Motor neuron (in vitro differentiated cells): ENCODE measurements around the gene ZBTB34. TPM values are rescaled to one million over a fixed set of nuclear protein-coding genes. Genes with fewer than 3 reads are reported as not detected.

Experiments used
- ATAC-seq, 8 experiments: fragments of 200-7000 bp; cut with Tn5 transposase; replicated peaks in 6 of 8; 2 replicates each; pipeline ENCODE4 v1.8.0; 2021; ENCODE audit warnings: mild to moderate bottlenecking in 8 of 8, moderate library complexity in 8 of 8
- H3K27ac ChIP-seq, 2 donors: fragments of 250-450 bp; sonication (Bioruptor Pico); 2 replicates each; pipeline ENCODE4 v1.9.0; 2021; ENCODE audit warnings: antibody characterized with exemption in 2 of 2, mild to moderate bottlenecking in 2 of 2, moderate library complexity in 1 of 2
- H3K4me1 ChIP-seq, 2 donors: fragments of 250-450 bp; sonication (Bioruptor Pico); replicated peaks in 1 of 2; 2 replicates each; pipeline ENCODE4 v1.6.1; 2021; ENCODE audit warnings: antibody characterized with exemption in 2 of 2, mild to moderate bottlenecking in 2 of 2, moderate library complexity in 1 of 2
- H3K4me3 ChIP-seq, 5 donors: fragments of 250-450 bp; sonication (Bioruptor Pico); 2 replicates each; pipeline ENCODE4 v1.9.0; 2021; ENCODE audit warnings: antibody characterized with exemption in 5 of 5, mild to moderate bottlenecking in 5 of 5, moderate library complexity in 4 of 5
- WGBS, 10 experiments: fragments of 450-650 bp; shearing (Covaris generic); methylation state at CpG; one replicate each; pipeline ENCODE4 v1.0.0; 2022; 5-methylcytosine and 5-hydroxymethylcytosine counted together
- in situ Hi-C, 9 experiments: fragments of 400-800 bp; cut with MboI; loops; one replicate each; pipeline ENCODE4 v1.15.0; 2021; ENCODE audit warnings: low sequenced_read_pairs in 9 of 9, low pct_unique_long_range_greater_than_20kb in 2 of 9; ENCODE audit not compliant: unreplicated experiment in 9 of 9
- total RNA-seq, 8 experiments: library from RNA; unstranded; fragments of 300-600 nt; gene quantifications; 2 replicates each; pipeline versions ENCODE4 v1.2.3 to v1.2.4, GENCODE V29; 2022

Gene ZBTB34
- total RNA-seq, 8 experiments from 2014 or later, result 2.5 to 17.9 (median 11.0) TPM

- no peak overlapping the region for H3K27ac ChIP-seq
- in situ Hi-C loops, result no loop called here
- no peak for ATAC-seq
- WGBS, 10 experiments, result 60 to 100% (median 94%) methylated on average over 1 to 8 of the region's 24 CpGs; no CpG with 5 or more reads in 1 of the 10 experiments
- no peak overlapping the region for H3K4me3 ChIP-seq
- H3K4me1 ChIP-seq, result no peaks in the 10 kb centered on the region
These were observed 27.4 kb upstream of the ZBTB34 start for GRCh38 chr9:126833020-126833419.

GRCh38 chr9:126833710-126834345 lies 26.6 kb upstream of the ZBTB34 start:
- 35 to 100% (median 89%) methylated on average over 1 to 8 of the region's 8 CpGs for WGBS, 10 experiments
- in situ Hi-C loops, result no loop called here
- Histone ChIP-seq H3K4me3 (no peak overlapping the region), H3K4me1 (no peaks in the 10 kb centered on the region), H3K27ac (no peak overlapping the region)
- peak in 3 of 8 experiments; percentile 61 to 91 (median 70) for ATAC-seq

DNA sequence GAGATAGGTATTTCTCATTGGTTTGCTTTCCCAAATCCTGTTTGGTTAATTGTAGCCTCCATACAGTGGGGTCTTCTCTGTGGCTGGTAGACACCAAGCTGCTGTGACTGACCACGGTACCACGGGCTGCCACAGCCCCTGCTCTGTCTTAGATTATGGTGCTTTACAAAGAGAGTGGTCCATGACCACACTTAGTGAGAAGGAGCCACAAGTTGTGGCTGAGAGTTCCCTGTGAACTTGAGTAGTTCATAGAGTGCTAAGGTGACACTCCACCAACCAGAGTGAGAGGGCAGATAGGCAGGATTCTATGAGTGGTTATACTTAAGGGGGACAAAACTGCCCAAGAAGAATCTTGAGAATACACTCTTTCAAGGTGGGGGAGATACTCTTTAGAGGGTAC lies 25.8 kb upstream of the ZBTB34 start:
- Histone ChIP-seq H3K27ac (no peak overlapping the region), H3K4me3 (no peak overlapping the region), H3K4me1 (no peaks in the 10 kb centered on the region)
- no peak for ATAC-seq
- 81 to 100% (median 100%) methylated on average over 1 to 2 of the region's 2 CpGs; no CpG with 5 or more reads in 5 of the 10 experiments for WGBS, 10 experiments
- in situ Hi-C loops, result no loop called here

DNA sequence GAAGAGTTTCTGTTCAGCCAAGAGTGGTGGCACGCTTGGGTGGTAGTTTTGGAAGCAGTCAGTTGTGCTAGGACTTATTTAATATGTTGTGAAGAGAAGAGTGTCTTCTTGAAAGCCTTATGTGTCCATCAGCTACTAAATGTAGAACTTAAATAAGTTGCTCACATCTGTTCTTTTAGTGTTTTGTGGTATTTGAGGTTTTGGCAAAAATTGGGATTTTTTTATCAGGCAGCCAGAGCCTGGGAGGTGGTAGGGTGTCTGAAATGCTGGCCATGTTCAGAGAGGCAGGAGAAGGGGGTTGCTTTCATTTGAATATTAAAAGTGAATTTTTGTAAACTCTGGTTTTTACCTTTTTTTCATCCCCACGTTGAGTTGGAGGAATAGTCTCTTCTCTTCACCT lies 24.2 kb upstream of the ZBTB34 start:
- Histone ChIP-seq H3K27ac (no peak overlapping the region), H3K4me3 (no peak overlapping the region), H3K4me1 (no peaks in the 10 kb centered on the region)
- ATAC-seq, result no peak
- in situ Hi-C loops, result no loop called here
- WGBS, 10 experiments, result 56 to 100% (median 100%) methylated on average over 1 to 2 of the region's 2 CpGs; no CpG with 5 or more reads in 1 of the 10 experiments

- WGBS, 10 experiments, result 38 to 100% (median 83%) methylated on average over 1 to 5 of the region's 7 CpGs; no CpG with 5 or more reads in 2 of the 10 experiments
- H3K4me3 ChIP-seq, result no peak overlapping the region
- H3K27ac ChIP-seq, result no peak overlapping the region
- in situ Hi-C loops, result no loop called here
- H3K4me1 ChIP-seq, result no peaks in the 10 kb centered on the region
- no peak for ATAC-seq
These were observed 22.2 kb upstream of the ZBTB34 start for GRCh38 chr9:126838055-126838811.

DNA sequence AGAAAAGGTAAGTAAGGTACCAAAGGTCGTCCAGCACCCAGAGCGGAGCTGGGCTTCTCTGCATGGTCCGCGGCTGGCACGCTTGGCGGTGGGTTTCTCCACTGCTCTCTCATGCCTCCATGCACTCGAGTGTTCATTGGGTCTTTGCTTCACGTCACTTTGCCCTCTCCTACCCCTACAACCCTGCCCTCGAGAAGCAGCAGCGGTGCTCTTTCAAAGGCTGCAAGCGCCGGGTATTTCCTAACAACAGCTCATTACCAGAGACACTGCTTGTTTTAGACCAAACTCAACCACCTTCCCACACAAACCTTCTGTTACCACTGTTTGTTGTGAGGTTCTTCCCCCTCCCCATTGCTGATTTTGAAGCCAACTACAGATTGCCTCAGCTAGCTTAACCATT lies 21.5 kb upstream of the ZBTB34 start:
- WGBS, 10 experiments, result 89 to 100% (median 96%) methylated on average over 1 to 11 of the region's 12 CpGs; no CpG with 5 or more reads in 2 of the 10 experiments
- no peak overlapping the region for H3K4me3 ChIP-seq
- H3K27ac ChIP-seq, result no peak overlapping the region
- ATAC-seq, result peak in 1 of 8 experiments; percentile 4
- no peaks in the 10 kb centered on the region for H3K4me1 ChIP-seq
- in situ Hi-C loops, result no loop called here

DNA sequence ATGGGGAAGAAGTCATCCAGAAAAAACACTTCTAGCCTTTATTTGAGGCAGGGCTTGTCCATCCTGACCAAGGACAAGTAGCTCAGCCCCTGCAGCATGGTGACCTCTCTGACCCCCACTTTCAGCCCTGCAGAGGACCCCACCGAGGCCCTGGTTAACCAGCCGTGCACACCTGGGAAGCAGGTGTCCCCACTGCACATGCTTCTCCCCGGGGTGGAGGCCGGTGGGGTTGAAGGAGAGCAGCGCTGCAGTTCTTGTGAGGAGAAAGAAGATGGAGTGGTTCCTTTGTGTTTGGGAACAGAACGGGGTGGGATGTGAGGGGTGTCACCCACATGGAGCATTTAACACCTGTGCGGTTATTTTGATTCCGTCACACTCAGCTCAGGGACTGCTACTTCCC lies 21.1 kb upstream of the ZBTB34 start:
- in situ Hi-C loops, result no loop called here
- ATAC-seq, result no peak
- Histone ChIP-seq H3K4me1 (no peaks in the 10 kb centered on the region), H3K27ac (no peak overlapping the region), H3K4me3 (no peak overlapping the region)
- 85 to 100% (median 94%) methylated on average over 1 to 5 of the region's 8 CpGs; no CpG with 5 or more reads in 6 of the 10 experiments for WGBS, 10 experiments

GRCh38 chr9:126842220-126842842 lies 18.1 kb upstream of the ZBTB34 start:
- in situ Hi-C loops, result no loop called here
- WGBS, 10 experiments, result 67 to 100% (median 89%) methylated on average over 2 to 5 of the region's 13 CpGs; no CpG with 5 or more reads in 3 of the 10 experiments

DNA sequence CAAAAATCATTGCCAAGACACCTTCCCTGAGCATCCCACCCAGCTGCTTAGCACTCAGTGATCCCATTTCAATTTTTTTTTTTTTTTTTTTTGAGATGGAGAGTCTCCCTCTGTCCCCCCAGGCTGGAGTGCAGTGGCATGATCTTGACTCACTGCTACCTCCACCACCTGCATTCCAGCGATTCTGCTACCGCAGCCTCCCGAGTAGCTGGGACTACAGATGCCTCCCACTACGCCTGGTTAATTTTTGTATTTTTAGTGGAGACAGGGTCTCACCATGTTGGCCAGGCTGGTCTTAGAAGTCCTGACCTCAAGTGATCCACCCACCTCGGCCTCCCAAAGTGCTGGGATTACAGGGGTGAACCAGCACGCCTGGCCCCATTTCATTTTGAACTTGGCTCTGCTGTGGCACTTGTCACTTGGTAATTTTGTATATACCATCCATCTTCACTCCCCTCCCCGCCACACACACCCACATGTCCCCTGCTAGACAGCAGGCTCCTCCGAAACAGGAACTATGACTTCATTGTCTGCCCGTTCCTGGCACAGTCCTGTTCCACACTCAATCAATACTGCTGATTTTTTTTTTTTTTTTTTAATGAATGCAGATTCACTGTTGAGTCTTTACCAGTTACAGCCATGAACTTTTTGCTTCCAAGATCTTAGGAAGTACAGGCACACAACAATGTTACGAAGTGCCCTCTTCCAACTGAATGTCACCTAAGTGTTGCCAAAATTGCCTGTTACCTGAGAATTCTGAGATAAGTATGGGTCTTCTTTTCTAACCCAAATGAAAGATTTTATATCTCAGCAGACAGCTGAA lies 17.3 kb upstream of the ZBTB34 start:
- H3K4me3 ChIP-seq, result no peak overlapping the region
- no peaks in the 10 kb centered on the region for H3K4me1 ChIP-seq
- WGBS, 10 experiments, result 40 to 80% (median 71%) methylated on average over 1 to 6 of the region's 10 CpGs; no CpG with 5 or more reads in 3 of the 10 experiments
- in situ Hi-C loops, result no loop called here
- H3K27ac ChIP-seq, result no peak overlapping the region
- peak in 5 of 8 experiments; percentile 81 to 90 (median 84) for ATAC-seq

More at GRCh38 chr9:126842220-126842842, 18.1 kb upstream of the ZBTB34 start:
- H3K27ac ChIP-seq, result no peak overlapping the region
- peak in 1 of 8 experiments; percentile 8 for ATAC-seq
- no peaks in the 10 kb centered on the region for H3K4me1 ChIP-seq
- H3K4me3 ChIP-seq, result no peak overlapping the region

GRCh38 chr9:126844085-126844484 lies 16.4 kb upstream of the ZBTB34 start:
- in situ Hi-C loops, result no loop called here
- Histone ChIP-seq H3K4me3 (no peak overlapping the region), H3K4me1 (no peaks in the 10 kb centered on the region), H3K27ac (no peak overlapping the region)
- ATAC-seq, result peak in 2 of 8 experiments; percentile 16 to 31
- 0 to 100% (median 60%) methylated on average over 1 to 5 of the region's 5 CpGs for WGBS, 10 experiments

DNA sequence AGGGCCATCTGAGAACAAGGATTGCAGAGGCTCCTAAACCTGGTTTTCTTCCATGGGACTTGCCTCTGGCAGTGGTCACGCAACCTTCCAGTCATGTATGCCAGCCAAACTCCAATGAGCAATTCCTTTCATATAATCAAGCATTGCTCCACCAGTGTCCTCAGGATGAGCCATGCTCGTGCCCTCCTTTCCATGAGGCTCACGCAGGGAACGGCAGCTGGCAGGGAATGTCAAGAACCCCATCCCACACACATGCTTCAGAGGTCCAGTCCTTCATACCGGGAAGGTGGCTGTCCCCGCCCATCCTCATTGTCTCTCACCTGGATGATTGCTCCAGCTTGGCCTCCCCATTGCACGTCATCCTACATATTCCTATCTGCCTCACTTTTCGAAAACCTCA lies 13.4 kb upstream of the ZBTB34 start:
- 63 to 100% (median 89%) methylated on average over 1 to 6 of the region's 8 CpGs; no CpG with 5 or more reads in 3 of the 10 experiments for WGBS, 10 experiments
- in situ Hi-C loops, result no loop called here
- Histone ChIP-seq H3K4me1 (no peaks in the 10 kb centered on the region), H3K27ac (no peak overlapping the region), H3K4me3 (no peak overlapping the region)
- ATAC-seq, result no peak

DNA sequence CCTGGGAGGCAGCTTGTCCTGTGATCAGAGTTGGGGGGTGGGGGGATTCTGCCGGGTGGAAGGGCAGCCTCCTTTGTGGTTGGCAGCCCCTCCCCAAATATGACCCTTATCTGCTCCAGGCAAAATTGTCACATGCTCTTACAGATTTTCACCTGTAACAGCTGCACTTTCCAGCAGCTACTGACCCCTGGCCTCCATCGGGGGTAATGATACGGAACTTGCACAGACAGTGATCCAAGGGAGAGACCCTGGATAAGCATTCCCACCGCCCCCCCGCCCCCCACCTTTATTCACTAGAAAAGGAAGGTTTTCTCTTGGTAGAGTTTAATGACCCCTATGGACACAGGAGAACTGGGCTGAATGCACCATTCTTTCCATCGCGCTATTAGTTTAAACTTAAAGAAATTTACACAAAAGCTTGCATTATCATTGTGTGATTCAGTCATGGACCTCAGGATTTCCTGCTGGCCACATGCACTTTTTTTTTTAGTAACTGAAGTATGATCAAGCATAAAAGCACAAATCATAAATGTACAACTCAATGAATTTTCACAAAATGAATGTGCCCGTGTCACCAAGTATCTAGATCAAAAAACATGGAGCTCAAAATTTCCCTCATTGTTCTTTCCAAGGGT lies 10.7 kb upstream of the ZBTB34 start:
- no peak overlapping the region for H3K4me3 ChIP-seq
- in situ Hi-C loops, result no loop called here
- no peak overlapping the region for H3K27ac ChIP-seq
- ATAC-seq, result no peak
- 17 to 100% (median 74%) methylated on average over 1 to 7 of the region's 8 CpGs; no CpG with 5 or more reads in 1 of the 10 experiments for WGBS, 10 experiments
- H3K4me1 ChIP-seq, result no peaks in the 10 kb centered on the region
